Measurements from ENCODE around the gene WFDC10A.

- TF ChIP-seq GATA2 (IDR thresholded peaks at IDR 0.05; ENCODE audit: low read depth, low read length) (no peak), GATA3 (IDR thresholded peaks at IDR 0.05; ENCODE audit: low read depth, low read length) (no peak)
Observed at GRCh38 chr20:45626540-45626939, 3.0 kb upstream of the WFDC10A start.
